Heart left ventricle (tissue), 13 donors: ENCODE measurements around the gene LOXHD1.

Experiments
- POLR2A ChIP-seq, 2 donors: fragments of 450-650 bp; IDR thresholded peaks; one replicate each; pipeline ENCODE4 v1.6.1; 2017; ENCODE audit warnings: antibody characterized with exemption in 2 of 2, mild to moderate bottlenecking in 2 of 2, moderate library complexity in 2 of 2
- TF ChIP-seq, protein P1 (sequence below), 12 donors: fragments of 200-600 bp; sonication (generic) in 4 of 12; IDR thresholded peaks; one replicate each; pipeline versions ENCODE4 v1.5.0 to v1.8.0; 2018 to 2022; ENCODE audit warnings: antibody characterized with exemption in 12 of 12, mild to moderate bottlenecking in 5 of 12
- donor health status: ischemic (EF 13 %, LVEDD 7.1; RV severe dilation, severe dysfunction).
- donor health status: DM: no; HTN: yes; CAD: no.
- donor health status: DM: no; HTN: no; CAD: no.
- donor health status: ischemic (EF 25% LVEDD 6.9; RV normal size, moderate dysfunction).
- donor health status: ischemic (EF 25% LVEDD 5.7; RV mildly dilated, moderate dysfunction).
- donor health status: ischemic (EF 35%, LVEDD 5.7; RV mildly dilated, moderate dysfunction).
- donor health status: nonischemic (EF 11% LVEDD 7.7; RV severe dilation, severe dysfunction).
- donor health status: DM: yes; HTN: yes; CAD: no.
- donor health status: PGD.
- donor health status: ischemic (EF 29% LVEDD 5.4; RV normal size, mild dysfunction).
- donor health status: nonischemic (EF 23%, LVEDD 6.1; RV moderate dilation, normal function).

DNA sequence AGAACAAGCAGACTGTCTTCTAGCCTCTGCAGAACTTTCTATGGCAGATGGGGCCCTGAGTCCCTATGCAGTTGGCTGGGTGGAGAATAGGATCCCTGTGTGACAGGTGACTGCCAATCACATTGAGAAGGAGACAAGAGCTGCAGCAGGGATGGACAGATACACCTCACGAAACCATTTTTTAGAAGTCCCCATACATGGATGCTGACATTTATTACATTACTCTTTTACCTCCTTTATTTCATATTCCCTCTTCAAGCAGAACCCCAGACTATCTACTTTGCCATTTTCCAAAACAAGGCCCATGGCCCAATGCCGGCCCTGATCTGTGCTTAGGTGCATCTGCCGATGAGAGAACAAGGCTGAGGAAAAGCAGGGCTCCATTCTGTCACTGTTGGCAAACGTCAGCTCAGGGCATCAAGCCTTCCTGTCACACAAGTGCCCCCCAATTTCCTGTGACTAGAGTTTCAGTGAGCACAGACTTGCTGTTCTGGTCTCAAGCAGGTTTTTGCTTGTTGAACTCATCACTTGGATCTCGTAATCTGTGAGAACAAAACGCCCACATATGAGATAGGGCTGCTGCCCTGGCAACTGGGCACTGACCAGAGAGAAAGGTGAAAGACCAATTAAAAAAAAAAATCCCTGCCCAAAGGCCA, 35.8 kb downstream of the LOXHD1 start:
- TF ChIP-seq, protein P1, sequence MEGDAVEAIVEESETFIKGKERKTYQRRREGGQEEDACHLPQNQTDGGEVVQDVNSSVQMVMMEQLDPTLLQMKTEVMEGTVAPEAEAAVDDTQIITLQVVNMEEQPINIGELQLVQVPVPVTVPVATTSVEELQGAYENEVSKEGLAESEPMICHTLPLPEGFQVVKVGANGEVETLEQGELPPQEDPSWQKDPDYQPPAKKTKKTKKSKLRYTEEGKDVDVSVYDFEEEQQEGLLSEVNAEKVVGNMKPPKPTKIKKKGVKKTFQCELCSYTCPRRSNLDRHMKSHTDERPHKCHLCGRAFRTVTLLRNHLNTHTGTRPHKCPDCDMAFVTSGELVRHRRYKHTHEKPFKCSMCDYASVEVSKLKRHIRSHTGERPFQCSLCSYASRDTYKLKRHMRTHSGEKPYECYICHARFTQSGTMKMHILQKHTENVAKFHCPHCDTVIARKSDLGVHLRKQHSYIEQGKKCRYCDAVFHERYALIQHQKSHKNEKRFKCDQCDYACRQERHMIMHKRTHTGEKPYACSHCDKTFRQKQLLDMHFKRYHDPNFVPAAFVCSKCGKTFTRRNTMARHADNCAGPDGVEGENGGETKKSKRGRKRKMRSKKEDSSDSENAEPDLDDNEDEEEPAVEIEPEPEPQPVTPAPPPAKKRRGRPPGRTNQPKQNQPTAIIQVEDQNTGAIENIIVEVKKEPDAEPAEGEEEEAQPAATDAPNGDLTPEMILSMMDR (IDR thresholded peaks at IDR 0.05): no peak
- no peak for TF ChIP-seq POLR2A (IDR thresholded peaks at IDR 0.05)
